Right hindlimb (tissue), 1 donor: ENCODE results near the gene GKAP1.
"Not testable (repeated sequence)": the region's sequence is repeated elsewhere in the genome, so short reads cannot be mapped to it uniquely, and the experiment has no call there.

Experiments
- DNase-seq: peaks from one replicate; pipeline ENCODE4 v3.0.0-alpha.2; 2018

GKAP1 gene

DNA sequence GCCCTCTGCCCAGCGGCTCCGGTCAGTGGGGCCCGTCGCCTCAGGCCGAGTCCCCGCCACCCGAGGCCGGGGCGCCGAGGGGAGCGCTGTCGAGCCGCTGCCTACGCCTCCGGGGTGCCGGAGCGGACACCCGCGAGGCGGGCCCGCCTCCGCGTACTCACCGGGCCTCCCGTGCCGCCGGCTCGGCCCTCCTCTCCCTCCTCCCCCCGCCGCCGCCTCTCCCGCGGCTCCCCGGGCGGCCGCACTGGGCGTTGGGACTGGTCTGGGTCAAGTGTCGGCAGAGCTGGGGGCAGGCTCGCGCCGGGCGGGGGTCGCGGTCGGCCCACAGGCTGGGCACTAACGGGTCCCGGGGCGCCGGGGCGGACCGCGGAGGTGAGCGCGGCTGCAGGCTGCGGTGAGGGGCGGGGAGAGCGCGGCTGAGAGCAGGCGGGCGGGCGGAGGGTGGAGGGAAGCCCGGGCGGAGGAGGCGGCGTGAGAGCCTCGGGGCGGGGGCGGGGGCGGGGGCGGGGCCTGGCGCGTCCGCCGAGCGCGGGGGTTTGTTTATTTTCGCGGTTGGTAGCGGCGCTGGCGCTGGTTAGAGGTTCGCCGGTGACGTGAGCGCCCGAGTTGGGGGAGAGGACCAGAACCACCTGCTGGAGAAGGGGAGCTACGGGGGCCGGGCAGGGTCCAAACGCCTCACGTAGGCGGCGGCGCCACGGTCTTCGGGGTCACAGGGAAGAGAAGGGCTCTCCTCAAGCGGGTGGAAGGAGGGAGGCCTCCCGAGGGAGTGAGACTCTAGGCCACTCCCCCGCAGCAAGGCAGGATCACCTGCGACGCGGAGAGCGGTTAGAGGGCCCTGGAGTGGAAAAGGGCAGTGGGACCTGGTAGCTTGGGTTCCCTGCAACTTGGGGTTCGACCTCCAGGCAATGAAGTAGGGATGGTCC is at the start of gene GKAP1:
Gene GKAP1 (minus strand): TSS at position 414 of the 923 bp plus-strand sequence. CDS start 11,252 bp downstream, outside the sequence.
- peak; percentile 86 for DNase-seq

DNA sequence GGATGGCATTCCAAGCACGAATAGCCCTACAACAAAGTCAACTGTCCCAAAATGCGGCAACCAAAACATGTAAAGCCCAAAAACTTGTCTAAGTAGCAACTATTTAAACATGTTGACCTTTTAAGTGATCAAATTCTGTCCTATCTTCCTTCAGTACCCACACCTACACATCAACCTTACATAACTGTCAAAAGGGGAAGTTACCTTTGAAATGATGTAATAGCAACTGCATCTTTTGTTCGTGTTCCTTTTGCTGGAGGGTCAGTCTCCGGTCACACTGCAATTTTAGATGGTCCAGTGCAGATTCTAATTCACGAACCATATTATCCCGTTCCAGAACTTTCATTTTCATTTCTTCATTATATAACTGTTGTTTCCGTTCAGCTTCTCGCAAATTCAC is 32.3 kb upstream of the GKAP1 start:
- DNase-seq: not testable (repeated sequence)

DNA sequence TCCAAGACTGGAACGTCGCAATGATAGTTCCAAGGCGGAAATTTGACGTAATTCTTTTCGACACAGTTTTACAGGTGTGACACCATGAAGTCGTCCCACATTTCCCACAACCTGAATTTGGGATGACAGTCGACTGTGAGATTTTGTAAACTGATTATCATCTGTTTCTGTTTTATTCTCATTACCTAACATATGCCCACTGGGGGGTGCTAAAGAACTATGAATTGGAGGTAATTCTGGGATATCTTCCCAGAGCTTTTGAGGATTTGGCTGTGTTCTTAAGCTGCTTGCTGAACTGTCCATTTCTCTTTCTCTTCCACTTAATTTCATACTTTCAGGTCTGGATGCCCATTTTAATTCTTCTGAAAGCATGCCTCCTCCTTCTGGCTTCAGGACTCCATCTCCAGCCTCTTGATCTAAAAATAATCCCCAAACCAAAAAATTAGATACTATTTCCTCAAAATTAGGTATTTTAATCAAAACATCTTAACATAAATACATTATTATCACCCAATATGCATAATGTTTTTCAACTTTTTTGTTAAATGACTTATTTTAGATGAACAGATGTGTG is 19.6 kb upstream of the GKAP1 start:
- not testable (repeated sequence) for DNase-seq

DNA sequence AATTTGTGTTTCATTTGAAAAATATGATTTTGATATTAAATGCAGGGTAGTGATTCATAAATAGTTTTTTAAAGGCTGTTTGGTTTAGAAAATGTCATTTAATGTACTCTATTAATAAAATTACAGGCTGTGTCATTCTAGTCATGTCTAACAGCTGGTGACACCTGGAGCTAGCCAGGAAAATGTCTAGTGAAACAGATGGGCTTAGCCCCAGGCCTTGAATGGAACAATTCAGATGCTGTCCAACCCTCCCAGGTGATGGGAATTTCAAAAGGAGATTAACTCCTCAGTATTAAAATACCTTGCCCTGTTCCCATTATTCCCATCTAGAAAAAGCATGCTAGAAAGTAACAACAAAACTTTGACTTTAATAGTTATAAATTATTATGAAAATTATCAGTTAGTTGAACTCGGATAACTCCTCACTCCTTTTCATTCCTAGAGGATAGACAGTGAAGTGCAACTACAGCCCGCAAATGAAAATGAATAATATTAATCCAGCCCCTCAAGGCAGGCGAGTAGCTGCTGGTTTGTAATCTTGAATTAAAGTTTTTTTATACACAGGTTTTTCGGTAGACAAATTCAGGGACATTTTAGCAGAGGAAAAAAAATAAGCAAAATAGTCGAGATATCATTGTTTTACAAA is 13.0 kb upstream of the GKAP1 start:
- not testable (repeated sequence) for DNase-seq

DNA sequence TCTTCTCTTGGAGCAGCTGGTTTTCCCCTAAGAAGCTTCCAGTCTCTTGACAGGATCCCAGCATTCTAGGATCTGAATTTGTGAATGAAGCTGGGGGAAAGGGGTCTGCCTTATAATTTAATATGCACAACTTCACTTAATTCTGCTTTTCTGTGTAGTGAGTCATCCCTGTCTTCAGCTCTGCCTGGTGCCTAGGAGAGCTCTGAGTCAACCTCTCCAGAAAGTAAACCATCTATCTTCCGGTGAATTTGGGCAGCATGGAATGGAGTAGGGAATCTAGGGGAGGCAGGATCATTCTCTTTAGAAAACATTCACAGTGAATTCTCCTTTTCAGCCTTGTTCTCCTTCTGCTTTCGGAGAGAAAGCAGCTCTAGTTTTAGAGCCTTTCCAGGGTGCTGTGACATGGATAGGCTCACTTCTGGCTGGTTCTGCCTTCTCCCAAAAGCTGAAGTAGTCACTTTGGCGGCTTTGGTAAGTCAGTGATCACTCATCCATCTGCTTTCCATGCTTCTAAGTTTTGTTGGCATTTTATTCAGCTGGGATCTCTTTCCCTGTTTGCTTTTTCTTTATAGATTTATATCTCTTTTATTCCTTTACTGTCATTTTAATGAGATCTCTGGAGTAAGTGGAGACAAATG is 7.5 kb upstream of the GKAP1 start:
- not testable (repeated sequence) for DNase-seq

DNA sequence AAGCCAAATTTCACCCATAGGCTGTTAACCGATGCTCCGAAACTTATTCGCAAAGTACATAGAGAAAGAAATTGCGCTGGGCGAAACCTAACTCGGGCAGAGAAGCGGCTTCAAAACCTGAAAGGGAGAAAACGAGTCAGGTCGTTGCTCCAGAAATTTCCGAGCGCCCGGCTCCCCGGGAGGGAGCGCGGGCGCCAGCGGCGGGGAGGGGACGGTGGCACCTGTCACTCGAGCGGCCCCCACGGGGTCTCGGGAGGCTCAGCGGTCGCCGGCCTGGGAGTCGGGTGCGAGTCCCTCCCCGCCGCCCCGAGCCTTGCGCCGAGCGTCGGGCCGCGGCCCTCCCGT is 586 bp downstream of the GKAP1 start:
- DNase-seq: peak; percentile 39

DNA sequence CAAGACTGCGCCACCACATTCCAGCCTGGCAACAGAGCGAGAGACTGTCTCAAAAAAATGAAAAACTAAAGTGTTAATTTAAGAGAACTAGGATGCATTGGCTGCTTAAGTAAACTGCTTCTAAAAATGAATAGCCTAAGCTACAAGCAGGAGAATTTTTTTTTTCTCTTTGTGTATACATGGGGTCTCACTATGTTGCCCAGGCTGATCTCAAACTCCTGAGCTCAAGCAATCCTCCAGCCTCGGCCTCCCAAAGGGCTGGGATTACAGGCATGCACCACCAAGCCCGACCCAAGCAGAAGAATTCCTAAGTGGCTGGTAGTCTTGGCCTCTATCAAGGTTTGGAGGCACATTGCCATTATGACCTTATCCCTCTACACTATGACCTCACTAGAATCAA is 2.4 kb downstream of the GKAP1 start:
- not testable (repeated sequence) for DNase-seq

DNA sequence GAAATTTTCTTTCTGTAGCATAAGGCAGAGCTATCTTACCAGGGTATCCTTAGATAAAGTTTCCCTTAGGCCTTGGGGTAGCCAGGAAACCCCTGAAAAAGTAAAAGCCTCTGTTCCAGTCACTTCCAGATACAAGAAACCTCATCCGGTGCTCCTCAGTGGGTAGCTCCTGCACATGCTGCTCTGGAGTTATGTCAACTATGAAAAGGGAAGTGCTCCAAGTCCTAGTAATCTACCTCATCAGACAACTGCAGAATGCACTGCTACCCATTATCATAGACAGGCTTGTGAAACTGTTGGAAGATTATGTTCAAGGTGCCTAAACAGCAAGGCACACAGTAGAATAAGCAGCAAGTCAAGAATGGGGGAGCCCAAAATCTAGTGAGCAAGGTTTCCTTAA is 8.4 kb downstream of the GKAP1 start:
- DNase-seq: not testable (repeated sequence)

DNA sequence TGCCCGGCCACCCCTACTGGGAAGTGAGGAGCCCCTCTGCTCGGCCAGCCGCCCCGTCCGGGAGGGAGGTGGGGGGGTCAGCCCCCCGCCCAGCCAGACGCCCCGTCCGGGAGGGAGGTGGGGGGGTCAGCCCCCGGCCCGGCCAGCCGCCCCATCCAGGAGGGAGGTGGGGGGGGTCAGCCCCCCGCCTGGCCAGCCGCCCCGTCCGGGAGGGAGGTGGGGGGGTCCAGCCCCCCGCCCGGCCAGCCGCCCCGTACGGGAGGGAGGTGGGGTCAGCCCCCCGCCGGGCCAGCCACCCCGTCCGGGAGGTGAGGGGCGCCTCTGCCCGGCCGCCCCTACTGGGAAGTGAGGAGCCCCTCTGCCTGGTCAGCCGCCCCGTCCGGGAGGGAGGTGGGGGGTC is 13.1 kb downstream of the GKAP1 start:
- DNase-seq: not testable (repeated sequence)

DNA sequence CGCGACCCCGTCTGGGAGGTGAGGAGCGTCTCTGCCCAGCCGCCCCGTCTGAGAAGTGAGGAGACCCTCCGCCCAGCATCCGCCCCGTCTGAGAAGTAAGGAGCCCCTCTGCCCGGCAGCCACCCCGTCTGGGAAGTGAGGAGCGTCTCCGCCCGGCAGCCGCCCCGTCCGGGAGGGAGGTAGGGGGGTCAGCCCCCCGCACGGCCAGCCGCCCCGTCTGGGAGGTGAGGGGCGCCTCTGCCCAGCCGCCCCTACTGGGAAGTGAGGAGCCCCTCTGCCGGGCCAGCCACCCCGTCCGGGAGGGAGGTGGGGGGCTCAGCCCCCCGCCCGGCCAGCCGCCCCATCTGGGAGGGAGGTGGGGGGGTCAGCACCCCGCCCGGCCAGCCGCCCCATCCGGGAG is 13.6 kb downstream of the GKAP1 start:
- not testable (repeated sequence) for DNase-seq

DNA sequence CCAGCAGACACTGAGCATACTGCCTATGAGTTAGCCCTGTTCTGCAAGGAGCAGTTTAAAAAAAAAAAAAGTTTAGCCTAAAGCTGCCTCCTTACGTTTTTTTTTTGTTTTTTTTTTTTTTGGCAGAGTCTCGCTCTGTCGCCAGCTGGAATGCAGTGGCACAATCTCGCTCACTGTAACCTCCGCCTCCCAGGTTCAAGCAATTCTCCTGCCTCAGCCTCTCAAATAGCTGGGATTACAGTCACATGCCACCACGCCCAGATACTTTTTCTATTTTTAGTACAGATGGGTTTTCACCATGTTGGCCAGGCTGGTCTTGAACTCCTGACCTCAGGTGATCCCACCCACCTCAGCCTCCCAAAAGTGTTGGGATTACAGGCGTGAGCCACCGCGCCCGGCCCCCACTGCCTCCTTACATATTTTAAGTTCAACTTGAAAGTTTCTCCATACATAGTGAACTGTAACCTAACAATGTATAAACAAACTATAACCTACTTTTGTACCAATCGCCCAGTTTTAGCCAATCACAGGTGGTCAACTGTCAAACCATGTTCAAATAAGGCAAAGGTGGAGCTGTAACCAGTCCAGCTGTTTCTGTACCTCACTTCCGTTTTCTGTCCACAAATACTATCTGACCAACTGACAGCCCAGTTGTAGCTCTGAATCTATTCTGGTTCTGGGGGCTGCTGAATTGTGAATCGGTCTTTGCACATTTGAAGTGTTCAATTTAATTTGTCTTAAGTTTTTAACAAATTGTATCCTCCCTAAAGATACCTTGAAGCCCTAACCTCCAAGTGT is 17.1 kb downstream of the GKAP1 start:
- no peak for DNase-seq

DNA sequence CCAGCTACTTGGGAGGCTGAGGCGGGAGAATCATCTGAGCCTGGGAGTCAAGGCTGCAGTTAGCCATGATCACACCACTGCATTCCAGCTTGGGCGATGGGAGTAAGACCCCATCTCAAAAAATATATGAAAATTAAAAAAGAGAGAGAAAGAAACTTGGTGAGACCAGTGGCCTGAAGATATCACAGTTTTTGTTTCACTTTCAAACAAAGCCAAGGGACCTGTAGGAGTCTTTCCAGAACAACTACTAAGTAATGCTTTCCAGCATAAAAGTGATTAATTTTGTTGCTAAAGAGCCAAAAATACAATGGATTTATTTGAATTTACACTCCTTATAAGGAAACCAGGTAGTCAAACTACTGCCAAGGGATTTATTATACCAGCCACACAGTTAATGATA is 23.5 kb downstream of the GKAP1 start:
- no peak for DNase-seq

DNA sequence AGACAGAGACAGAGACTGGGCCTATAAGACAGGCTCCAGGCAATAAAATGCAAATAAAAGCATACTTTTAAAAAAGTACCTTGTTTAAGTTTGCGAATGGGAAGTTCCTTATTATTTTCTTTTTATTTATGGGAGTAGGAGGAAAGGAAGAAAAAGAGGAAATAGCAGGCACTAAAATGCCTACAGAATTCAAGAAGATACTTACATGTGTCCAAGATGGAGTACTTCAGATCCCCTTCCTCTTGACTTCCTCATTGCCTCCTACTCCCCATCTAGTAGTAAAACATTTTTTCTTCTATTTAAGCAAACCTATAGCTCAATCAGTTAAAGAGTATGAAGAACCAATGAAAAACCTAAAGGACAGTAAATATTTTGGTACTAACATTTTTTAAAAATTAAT is 24.8 kb downstream of the GKAP1 start:
- DNase-seq: no peak

DNA sequence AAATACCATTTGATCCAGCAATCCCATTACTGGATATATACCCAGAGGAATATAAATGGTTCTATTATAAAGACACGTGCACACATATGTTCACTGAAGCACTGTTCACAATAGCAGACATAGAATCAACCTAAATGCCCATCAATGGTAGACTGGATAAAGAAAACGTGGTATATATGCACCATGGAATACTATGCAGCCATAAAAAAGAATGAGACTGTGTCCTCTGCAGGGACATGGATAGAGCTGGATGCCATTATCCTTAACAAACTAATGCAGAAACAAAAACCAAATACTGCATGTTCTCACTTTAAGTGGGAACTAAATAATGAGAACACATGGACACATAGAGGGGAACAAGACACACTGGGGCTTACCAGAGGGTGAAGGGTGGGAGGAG is 39.4 kb downstream of the GKAP1 start:
- DNase-seq: no peak

DNA sequence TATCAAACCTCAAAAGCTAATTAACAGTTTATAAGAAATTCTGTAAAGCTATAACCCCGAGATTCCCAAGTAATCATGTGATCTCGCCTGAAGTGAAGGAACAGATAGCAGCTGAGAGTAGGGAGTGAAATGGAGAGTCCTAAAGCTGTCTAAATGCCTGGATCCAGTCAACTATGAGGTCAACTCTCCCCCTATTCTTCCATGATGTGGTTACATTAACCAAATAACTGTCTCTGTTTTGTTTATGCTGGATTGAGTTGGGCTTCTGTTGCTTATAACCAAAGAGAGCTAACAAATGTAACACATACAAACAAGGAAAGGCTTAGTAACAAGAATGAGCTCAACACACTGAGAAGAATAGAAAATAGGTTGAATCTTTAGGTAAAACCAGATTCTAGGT is 41.6 kb downstream of the GKAP1 start:
- DNase-seq: no peak

DNA sequence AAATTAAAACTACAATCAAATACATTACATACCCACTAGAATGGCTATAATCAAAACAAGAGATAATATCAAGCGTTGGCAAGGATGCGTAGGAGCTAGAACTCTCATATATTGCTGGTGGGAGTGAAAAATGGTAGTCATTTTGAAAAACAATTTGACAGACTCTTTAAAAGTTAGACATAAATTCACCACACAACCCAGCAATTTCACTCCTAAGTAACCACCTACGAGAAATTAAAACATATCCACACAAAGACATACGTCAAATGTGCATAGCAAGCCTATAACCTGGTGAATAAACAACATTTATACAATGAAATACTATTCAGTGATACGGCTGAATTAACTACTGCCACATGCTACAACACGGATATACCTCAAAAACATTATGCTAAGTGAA is 44.7 kb downstream of the GKAP1 start:
- DNase-seq: no peak

DNA sequence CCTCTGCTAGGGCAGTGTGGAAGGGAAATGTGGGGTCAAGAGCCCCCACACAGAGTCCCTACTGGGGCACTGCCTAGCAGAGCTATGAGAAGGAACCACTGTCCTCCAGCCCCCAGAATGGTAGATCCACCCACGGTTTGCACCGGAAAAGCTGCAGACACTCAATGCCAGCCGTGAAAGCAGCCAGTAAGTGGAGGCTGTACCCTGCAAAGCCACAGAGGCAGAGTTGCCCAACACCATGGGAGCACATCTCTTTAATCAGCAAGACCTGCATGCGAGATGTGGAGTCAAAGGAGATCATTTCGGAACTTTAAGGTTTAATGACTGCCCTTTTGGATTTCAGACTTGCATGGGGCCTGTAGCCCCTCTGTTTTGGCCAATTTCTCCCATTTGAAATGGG is 52.2 kb downstream of the GKAP1 start:
- DNase-seq: no peak

DNA sequence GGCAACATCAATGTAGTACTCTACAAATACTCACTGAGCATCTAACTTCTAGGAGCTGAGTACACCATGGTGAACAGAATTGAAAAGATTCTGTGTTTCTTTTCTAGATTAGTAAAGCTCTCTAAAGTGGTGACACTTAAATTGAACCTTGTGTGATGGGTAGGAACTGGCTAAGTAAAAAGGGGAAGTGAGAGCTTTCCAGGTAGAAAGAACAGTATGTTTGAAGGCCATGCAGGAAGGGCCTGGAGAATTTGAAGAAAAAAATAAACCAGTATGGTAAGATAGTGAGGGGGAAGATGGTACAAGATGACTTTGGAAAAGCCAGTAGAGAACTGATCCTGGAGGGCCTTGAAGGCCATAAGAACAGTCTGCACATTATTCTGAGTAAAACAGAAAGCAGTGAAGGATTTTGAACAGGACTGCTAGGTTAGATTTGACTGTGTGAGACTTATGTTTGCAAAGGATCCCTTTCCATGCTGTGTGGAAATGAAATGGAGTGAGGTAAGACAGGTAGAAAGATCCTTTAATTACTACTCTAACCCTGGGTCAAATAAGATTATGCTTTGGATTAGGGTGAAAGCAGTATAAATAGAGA is 63.1 kb downstream of the GKAP1 start:
- DNase-seq: no peak

DNA sequence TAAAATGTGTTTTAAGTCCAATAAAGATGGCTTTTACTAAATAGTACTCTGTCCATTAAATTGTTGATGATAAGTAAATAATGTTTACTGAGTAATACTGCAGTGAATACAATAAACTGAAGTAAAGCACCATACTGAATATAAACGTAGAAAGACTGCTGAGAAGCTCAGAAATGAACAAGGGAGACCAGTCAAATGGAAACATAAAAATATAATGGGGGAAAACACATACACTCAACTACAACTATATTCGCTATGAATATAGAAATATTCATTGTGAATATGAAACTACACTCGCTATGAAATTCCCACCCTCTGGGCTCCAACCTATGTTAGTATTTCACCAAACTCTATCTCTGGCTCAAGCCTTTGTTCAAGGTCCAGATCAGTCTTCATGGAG is 67.9 kb downstream of the GKAP1 start:
- DNase-seq: no peak

DNA sequence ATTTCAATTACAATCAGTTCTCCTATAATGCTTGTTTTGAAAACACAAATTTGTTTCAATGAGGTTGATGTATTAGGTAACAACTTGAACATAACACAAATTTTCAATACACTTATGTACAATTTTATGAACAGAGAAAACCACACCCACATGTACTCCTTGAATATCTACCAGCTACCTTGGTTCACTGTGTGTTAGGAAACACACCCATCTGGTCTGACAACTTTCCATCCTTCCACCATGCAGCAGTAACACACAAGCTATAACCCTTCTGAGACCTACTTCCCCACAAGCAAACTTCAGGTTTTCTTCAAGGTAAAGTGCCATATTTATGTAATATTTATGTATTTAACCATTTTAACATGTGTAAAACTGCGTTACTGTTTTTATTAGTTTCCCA is 73.4 kb downstream of the GKAP1 start:
- no peak for DNase-seq

DNA sequence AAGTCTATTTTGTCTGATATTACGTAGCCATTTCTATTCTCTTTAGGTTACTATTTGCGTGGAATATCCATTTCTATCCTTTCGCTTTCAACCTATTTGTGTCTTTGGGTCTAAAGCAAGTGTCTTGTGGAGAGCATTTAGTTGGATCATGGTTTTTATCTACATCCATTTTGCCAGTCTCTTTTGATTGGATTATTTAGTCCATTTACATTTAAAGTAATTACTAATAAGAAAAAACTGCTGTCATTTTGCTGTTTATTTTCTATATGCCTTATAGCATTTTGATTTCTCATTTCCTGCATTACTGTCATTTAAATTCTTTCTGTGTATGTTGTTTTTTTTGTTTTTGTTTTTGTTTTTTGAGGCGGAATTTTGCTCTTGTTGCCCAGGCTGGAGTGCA is 83.8 kb downstream of the GKAP1 start:
- no peak for DNase-seq
